ENCODE results near the gene GTF3C1.

Gene GTF3C1

DNA sequence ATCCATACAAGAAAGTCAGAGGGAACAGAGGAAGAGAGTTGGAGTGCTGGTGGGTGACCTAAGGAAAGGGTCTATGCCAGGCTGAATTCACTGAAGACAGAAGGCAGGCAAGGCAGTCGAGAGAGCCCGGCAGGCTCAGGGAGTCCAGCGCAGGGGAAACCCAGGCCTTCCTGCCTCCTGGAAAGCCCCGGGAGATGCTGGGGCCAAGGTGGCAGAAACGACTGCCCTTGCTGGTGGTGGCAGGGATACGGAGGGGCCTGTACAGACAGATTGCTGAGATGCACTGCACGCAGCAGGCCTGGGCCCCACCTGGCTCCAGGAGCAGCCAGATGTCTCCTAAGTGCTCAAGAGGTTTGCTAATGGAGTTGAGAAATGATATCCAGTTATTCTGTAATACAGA is 59.8 kb downstream of the GTF3C1 start:
- in situ Hi-C loops (cut with MboI; ENCODE audit: low sequenced_read_pairs), result no loop called here

- in situ Hi-C loops (cut with MboI; ENCODE audit: low sequenced_read_pairs), result no loop called here
These were observed 60.3 kb downstream of the GTF3C1 start for GRCh38 chr16:27489421-27489820.

DNA sequence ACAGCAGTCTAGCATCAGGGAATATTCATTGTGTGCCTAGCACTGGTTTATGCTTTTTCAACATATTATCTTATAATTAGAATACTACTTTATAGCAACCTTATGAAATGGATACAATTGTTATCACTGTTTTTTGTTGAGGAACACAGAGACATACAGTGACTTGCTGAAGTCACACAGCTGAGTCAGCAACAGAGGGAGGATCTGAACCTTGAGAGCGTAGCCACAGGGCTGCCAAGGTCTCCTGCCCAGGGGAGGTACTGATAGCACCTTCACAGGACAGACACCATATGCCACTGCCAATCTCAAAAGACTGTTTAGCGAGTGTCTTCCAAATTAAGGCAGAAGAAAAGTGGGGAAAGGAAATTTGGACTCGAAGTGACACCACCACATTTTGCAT is 63.0 kb downstream of the GTF3C1 start:
- in situ Hi-C loops (cut with MboI; ENCODE audit: low sequenced_read_pairs), result no loop called here

DNA sequence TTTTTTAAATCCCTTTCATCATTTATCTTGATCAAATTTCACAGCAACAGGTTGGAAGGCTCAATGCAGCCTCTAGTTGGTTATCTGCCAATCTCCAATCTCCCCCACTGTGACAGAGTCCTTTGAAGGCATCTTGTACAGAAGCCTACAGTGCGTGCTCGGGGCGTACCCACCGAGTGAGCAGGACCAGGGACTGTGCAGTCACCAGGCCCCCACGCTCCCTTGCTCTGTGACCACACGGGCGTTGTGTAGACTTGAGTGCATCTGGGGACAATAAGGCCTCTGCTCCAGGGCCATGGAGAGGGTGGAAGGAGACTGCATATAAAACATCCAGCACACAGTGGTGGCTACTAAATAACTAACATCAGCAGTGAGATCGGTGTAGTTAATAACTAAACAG is 63.4 kb downstream of the GTF3C1 start:
- in situ Hi-C loops (cut with MboI; ENCODE audit: low sequenced_read_pairs), result no loop called here

DNA sequence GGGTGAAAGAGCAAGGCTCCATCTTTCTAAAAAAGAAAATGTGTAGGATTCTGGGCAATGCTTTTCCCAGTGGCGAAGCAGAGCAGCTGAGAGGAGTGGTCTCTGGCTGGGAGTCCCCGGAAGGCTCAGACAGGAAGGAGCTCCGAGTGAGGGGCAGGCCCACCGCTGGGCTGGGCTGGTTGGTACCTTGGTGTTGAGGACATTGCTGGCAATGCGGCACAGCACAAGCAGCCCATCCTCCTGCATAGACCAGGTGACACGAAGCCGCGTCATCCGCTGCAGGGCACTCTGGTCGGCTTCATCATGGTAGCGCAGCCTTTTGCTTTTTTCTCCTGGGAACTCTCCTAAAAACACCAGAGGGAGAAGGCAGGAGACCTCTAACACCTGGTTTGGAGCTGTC is 63.9 kb downstream of the GTF3C1 start:
- in situ Hi-C loops (cut with MboI; ENCODE audit: low sequenced_read_pairs), result no loop called here

GRCh38 chr16:27485126-27485525 is 64.6 kb downstream of the GTF3C1 start:
- in situ Hi-C loops (cut with MboI; ENCODE audit: low sequenced_read_pairs), result no loop called here

DNA sequence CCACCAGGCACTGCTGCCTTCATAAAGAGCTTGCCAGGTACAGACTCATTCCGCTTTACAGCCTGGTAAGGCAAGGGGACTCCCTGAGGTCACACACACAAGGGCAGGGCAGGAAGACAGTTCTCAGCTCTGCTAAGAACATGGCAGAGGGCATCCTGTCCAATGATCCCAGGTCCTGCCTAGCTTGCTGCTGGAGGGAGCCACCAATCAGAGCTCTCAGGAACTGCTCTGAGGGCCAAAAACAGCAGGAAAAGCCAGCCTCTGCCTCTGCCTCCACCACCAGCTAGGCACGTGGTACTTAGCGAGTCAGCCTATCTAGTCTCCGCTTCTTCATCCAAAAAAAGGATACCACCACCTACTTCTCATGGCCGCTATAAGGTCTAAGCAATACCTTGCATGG is 66.1 kb downstream of the GTF3C1 start:
- in situ Hi-C loops (cut with MboI; ENCODE audit: low sequenced_read_pairs), result no loop called here

GRCh38 chr16:27483088-27483437 is 66.7 kb downstream of the GTF3C1 start:
- in situ Hi-C loops (cut with MboI; ENCODE audit: low sequenced_read_pairs), result no loop called here

DNA sequence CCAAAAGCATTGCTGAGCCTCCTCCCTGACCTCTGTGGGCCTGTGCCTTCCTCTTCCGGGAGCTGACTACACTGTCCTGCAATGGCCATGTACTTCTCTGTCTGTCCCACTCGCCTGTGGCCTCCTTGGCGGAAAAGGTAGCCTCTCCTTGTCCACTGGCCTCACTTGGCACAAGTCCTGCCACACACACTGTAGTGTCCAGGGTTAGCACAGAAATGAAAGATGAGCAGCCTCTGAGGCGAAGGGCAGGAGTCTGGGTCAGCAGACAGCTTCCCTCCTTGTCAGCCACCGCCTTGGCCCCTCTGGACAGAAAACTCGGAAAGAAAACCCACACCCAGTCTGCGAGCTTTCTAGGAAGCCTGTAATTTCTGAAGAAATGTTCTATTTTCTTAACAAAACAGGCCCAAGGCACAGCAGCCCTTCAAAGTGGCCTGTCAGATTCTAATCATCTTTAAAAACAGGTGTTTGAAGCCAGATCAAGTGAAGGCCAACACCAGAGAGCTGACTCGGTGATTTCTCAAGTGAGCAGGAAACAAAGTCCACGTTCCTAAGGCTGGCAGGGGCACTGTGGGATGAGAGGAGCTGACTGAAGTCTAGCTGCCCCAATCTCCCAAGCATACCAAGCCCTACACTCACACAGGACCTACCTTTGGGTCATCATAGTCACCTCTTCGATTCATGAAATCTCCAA is 67.2 kb downstream of the GTF3C1 start:
- in situ Hi-C loops (cut with MboI; ENCODE audit: low sequenced_read_pairs), result no loop called here

DNA sequence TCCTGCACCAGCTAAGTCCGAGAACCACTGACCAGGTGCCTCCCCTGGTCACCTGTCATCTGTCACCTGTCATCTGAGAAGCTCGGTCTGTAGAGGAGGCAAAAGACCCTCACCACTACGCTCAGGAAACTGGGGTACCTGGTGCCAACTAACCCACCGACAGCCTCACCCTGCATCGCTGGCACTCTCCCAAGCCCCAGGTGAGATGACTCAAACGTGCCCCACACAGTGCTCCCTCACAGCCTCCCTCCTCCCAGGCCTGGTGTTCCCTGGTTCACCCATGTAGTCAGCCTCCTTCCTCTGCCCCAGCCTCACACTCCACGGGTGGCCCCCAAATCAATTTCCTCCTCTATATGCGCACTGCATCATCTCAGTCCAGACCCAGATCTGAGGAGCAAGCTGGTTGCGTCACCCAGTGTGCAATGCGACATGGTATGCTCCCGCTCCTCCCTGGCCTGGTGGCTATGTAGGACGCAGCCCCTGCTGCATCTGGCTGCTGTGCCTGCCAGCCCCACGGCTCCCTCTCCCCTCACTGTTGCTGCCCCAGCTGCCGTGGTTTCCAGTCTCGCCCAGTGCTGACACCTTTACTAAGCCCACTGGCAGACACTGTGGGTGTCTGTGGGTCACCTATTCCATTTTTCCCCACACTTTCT is 68.3 kb downstream of the GTF3C1 start:
- in situ Hi-C loops (cut with MboI; ENCODE audit: low sequenced_read_pairs), result no loop called here

- in situ Hi-C loops (cut with MboI; ENCODE audit: low sequenced_read_pairs), result no loop called here
These were observed 69.0 kb downstream of the GTF3C1 start for GRCh38 chr16:27480761-27481160.

DNA sequence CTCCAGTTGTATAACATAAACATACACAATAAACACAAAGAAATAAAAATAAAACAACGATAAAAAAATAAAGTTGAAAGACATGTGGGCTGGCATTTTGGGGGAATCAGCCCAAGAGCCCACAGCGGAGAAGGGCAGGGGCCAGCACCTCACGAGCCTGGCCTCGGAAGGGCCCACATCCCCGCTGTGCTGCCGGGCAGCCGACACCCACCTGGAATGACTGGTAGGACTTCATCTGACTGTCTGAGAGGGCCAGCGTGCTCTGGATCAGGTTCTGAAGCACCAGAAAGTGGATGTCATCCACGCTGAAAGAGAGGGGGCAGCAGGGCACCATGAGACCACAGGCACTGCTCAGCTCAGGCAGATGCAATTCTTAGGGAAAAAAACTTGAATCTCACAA is 73.5 kb downstream of the GTF3C1 start:
- in situ Hi-C loops (cut with MboI; ENCODE audit: low sequenced_read_pairs), result no loop called here

DNA sequence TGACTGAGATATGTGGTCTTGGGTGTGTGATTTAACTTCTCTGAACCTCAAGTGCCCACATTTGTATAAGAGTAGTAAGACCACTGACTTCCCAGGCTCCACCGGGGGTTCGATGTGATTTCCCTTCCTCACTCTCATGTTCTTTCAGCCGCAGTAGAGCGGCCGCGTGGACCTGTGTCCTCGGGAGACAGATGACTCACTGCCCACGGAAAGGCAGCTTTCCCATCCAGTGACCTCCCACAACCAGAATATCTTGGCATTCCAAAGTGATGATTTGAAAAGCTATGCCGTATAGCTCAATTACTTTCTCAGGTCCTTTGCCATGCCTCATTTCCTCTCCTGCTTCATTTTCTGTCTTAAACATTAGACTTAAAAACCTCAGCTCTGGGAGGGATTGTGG is 74.2 kb downstream of the GTF3C1 start:
- in situ Hi-C loops (cut with MboI; ENCODE audit: low sequenced_read_pairs), result no loop called here

DNA sequence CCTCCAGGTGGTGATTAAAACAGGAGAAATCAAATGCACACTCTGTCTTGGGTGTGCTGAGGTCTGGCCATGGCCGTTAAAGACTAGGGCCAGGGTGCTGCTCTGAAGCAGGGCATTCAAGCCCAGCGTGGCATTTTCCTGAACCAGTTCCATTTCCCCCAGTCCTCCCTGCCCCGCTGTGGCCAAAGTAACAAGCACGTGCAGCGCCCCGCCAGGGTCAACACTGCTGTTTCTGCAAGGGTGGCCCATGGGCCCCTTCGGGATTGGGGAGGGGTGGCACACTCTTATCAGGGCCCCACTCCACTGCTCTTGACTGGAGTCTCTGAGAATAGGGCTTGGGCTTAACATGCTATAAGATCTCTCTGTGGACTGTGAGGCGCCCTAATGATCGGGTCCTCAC is 74.8 kb downstream of the GTF3C1 start:
- in situ Hi-C loops (cut with MboI; ENCODE audit: low sequenced_read_pairs), result no loop called here

- in situ Hi-C loops (cut with MboI; ENCODE audit: low sequenced_read_pairs), result no loop called here
These were observed 75.7 kb downstream of the GTF3C1 start for GRCh38 chr16:27474041-27474440.

DNA sequence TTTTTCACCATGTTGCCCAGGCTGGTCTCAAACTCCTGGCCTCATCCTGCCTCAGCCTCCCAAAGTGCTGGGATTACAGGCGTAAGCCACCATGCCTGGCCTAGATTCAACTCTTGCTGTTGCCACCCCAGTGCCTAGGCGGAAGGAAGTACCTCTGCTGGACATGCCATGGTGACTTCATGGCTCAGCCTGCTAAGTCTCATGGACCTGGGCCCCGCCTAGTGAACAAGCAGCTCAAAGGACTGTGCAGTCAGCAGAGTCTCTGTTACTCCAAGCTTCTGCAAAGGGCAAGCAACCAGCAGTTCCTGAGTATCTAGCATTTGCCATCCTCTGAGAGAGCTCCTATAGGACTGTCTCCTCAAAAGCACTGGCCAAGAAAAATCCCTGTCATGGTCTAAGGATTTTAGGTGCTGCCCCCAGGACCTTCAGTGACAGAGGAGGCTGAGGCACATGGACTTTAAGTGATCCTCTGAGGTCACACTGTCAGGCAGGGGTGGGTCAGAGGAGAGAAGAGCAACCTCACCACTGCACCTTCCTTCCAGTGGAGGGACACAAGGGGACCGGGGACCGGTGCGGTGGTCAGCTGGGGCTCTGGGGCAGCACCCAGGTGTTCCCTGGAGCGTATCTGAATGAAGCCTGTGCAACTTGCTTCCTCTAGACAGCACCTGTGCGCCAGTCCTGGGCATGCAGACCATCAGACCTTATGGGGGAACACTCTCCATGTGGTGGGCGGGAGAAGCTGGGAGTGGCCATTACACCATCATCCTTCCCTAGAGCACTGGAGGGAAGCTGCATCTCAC is 76.4 kb downstream of the GTF3C1 start:
- in situ Hi-C loops (cut with MboI; ENCODE audit: low sequenced_read_pairs), result no loop called here

DNA sequence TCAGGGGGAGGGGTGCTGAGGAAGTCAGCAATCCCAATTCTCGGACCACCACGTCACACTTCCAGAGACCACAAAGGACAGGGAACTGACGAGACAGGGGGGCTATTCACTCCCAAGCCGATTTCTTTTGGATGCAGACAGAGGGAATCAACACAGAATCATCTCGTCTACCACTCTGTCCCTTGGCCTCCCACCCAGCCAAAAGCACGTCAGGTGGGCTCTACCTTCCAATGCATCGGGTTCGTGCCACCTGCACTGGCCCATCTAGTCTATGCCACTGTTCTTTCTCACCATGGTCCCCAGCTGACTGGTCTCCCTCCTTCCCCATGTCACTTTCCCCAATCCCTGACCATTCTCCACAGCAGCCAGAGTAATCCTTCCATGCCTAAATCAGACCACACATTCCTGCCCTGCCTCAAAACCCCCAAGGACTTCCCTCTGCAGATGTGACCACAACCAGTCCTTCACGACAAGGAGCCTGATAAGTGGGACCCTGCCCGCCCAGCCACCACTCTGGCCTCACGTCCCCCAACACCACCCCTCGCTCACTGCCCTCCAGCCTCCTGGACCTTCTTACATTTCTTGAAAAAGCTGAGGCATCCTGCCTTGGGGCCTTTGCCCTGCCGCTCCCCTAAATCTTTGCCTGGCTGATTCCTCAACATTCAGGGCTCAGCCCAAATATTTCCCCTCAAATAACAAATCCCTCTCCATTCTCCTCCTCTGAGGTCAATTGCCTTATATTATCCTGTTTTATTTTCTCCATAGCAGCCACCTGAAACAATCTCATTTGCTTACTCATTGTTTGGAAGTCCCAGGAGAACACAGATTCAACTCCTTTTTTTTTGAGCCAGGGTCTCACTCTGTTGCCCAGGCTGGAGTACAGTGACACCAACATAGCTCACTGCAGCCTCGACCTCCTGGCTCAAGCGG is 77.4 kb downstream of the GTF3C1 start:
- in situ Hi-C loops (cut with MboI; ENCODE audit: low sequenced_read_pairs), result no loop called here

GRCh38 chr16:27471661-27472060 is 78.1 kb downstream of the GTF3C1 start:
- in situ Hi-C loops (cut with MboI; ENCODE audit: low sequenced_read_pairs), result no loop called here

- in situ Hi-C loops (cut with MboI; ENCODE audit: low sequenced_read_pairs), result no loop called here
These were observed 78.9 kb downstream of the GTF3C1 start for GRCh38 chr16:27470567-27471431.

DNA sequence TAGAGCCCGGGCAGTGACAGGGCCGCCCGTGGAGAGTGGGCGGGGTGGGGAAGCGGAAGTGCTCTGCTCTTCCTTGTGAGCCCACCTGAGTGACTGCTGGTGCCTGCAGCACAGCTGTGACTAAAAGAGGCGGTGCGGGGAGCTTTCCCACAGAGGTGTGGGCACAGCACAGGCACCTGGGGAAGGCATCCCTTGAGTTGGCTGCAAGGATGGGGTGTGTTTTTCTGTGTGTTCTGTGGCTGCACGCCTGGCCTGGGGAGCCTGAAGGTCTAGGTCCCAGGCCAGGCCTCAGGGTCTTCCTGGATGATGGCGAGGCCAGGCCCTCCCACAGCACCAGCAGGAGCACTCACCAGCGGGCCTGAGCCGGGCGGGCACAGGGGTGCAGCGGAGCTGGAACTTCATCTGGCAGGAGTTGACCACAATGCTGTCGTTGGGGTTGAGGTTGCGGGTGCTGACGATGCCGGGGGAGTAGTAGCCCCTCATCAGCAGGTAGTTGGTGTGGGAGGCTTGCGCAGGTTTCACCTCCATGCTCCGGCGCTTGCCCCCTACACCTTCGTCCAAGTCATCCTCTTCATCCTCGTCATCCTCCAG is 80.7 kb downstream of the GTF3C1 start:
- in situ Hi-C loops (cut with MboI; ENCODE audit: low sequenced_read_pairs), result no loop called here

All from HL-60/S4 treated with phorbol 12-myristate 13-acetate at 8.2 ng/mL for 4 days and 3 days (cell line).